ENCODE measurements around the gene FAM221A.
"Not testable (repeated sequence)": the region's sequence is repeated elsewhere in the genome, so short reads cannot be mapped to it uniquely, and the experiment has no call there.

The FAM221A gene, protein sequence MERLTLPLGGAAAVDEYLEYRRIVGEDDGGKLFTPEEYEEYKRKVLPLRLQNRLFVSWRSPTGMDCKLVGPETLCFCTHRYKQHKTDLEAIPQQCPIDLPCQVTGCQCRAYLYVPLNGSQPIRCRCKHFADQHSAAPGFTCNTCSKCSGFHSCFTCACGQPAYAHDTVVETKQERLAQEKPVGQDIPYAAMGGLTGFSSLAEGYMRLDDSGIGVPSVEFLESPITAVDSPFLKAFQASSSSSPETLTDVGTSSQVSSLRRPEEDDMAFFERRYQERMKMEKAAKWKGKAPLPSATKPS

DNA sequence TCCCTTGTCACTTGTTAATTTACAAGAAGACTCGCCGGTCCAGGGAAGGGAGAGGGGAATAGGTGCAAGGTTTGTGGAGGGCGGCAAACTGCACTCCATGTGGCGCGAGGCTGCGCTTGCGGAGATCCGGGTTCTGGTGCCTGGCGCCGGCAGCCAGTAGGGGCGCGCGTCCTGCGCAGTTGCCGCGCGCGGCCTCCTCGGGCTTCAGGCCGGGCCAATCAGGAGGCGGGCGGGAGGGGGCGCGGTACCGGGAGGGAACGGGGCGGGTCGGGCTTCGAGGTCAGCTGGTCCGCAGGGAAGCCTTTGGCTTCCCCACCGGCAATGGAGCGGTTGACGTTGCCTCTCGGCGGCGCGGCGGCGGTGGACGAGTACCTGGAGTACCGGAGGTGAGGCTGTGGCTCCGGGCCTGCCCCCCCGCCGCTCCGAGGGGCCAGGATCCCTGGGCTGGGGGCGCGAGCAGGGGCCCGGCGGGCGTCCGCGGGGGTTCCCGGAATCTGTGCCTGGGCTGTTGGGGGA, at the start of gene FAM221A:
Gene FAM221A, plus strand, starts transcription at position 302 of the 516 bp plus-strand sequence. Its CDS starts 20 bp downstream, at position 322.
- peak; percentile 57 to 73 (median 62) for DNase-seq (ENCODE audit: low read depth in 2 of 3, low spot score in 2 of 3)

DNA sequence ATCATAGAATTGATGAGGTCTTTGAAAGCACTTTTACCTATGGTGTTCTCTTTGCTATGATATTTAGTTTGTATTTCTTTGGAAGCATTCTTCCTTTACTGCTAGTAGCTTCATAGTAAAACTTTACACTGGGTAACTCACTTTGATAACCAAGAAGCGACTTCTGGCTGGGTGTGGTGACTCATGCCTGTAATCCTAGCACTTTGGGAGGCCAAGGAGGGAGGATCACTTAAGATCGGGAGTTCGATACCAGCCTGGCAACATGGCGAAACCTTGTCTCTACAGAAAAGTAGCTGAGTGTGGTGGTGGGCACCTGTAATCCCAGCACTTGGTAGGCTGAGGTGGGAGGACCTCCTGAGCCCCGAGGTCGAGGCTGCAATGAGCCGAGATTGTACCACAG, 46.6 kb upstream of the FAM221A start:
- DNase-seq (ENCODE audit: low read depth in 2 of 3, low spot score in 2 of 3) = no peak

DNA sequence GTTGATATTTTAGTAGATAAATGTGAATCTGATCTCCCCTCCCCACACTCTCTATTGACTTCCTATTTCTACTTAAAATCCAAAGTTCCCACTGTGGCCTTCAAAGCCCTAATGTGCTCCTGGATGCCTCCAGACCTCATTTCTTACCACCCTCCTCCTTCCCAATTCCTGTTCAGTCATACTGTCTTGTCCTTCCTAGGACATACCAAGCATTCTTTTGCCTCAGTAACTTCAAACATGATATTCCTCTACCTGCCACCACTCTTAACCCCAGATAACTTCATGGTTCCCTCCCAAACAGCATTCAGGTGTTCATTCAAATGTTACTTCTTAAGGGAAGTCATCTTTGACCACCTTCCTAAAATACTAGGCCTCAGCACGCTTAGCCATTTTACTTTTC, 34.2 kb upstream of the FAM221A start:
- DNase-seq (ENCODE audit: low read depth in 2 of 3, low spot score in 2 of 3) = no peak

DNA sequence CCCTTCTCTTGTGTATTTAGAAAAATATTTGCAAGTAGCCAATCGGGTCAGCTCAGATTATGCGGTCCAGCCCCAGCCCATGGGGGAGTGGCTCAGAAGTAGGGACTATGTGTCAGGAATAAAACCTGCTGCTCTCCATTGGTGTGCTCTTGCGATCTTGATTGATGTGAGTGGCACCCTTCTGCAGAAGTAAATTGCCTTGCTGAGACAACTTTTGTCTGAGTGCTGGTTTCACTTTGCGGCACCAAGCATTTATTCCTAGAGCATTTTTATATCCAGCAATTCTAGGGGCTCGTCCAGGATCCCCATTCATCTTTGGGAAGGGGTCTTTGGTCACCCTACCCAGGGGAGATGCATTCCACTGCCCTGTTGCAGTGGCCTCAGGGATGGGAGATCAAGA, 26.1 kb upstream of the FAM221A start:
- DNase-seq (ENCODE audit: low read depth in 2 of 3, low spot score in 2 of 3) = no peak

DNA sequence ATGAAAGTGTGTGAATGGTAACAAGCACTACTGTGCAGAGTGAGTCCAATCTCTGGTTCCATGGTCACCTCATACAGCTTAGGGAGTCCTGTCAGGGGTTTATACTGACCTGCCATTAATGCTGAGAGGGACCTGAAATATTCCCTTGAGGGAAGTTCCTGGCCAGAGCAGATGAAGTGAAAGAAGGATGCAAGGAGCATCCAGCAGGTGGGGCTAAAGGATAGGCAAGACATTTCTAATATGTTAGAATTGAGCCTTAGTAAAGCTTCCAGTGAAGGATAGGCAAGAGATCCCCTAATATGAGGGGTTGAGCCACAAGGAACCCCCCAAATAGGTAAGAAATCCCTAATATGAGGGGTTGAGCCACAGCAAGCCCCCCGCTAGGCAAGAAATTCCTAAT, 25.5 kb upstream of the FAM221A start:
- DNase-seq (ENCODE audit: low read depth in 2 of 3, low spot score in 2 of 3) = no peak

DNA sequence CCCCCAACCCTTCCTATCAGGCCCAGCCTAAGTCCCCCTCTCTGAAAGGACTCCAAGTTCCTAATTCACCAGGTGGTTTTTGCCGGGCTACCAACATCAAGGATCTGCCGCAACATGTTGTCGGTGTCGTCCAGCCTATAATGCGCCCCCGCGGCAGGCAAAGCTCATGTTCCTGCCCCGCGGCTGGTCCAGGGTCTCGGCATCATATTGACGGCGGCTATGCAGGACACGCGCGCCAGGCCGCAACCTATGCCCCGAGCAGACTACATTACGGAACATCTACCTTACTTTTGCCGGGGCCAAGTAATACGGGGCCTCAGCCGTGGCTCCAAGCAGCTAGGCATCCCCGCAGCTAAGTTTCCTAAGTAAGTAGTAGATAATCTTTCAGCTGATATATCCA, 24.6 kb upstream of the FAM221A start:
- no peak for DNase-seq (ENCODE audit: low read depth in 2 of 3, low spot score in 2 of 3)

DNA sequence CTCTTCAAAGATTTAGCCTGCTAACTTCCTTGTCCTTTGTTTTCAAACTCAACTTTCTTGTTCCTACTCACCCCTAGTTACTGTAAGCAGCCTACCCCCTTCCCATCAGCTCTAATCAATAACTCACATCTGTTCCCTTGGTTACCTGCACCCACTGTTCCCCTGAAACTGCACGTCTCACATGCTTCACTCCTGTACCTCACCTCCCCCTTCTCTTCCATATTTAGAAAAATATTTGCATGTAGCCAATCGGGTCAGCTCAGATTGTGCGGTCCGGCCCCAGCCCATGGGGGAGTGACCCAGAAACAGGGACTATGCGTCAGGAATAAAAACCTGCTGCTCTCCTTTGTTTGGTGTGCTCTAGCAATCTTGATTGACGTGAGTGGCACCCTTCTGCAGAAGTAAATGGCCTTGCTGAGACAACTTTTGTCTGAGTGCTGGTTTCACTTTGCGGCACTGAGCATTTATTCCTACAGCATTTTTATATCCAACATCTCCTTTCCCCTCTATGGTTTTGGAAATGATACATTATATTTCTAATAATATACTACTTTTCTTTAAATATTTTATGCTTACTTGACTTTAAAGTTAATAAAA, 21.1 kb upstream of the FAM221A start:
- DNase-seq (ENCODE audit: low read depth in 2 of 3, low spot score in 2 of 3) = no peak

DNA sequence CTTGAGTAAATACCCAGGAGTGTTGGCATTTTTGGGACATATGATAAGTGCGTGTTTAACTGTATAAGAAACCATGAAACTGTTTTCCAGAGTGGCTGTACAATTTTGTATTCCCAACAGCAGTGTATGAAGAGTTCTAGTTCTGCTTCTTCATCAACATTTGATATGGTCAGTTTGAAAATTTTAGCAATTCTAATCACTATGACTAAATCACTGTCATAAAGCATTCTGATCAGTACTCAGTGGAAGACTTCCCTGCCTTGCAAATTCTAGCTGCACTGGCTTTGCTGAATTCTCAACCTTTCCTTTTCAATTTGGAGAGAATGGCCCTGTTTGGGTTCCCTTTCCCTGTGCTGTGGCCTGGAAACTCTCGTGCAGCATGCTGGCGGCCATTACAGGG, 18.6 kb upstream of the FAM221A start:
- DNase-seq (ENCODE audit: low read depth in 2 of 3, low spot score in 2 of 3) = no peak

DNA sequence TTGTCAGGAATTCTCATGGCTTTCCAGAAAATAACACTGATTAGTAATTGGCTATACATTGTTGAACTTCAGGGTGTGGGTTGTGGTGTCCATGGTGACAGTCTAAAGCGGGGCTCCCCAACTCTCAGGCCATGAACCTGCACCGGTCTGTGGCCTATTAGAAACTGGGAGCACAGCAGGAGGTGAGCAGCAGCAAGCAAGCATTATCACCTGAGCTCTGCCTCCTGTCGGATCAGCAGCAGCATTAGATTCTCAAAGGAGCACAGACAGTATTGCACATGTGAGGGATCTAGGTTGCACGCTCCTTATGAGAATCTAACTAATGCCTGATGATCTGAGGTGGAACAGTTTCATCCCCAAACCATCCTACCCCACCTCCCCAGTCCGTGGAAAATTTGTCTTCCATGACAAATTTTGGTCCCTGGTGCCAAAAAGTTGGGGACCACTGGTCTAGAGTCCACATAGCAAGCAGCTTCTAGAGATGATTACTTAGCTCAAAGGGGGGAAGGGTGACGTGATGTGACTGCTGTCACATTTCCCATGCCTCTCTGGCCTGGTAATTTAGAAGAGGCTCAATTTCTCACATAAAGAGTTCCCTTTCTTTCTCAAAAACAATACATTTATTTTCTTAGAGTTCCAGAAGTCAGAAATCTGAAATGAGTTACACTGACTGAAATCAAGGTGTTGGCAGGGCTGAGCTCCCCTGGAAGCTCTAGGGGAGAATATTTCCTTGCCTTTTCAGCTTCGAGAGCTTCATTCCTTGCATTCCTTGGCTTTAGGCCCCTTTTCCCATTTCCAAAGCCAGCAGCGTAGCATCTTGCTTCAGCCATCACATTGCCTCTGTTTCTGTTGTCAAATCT, 17.6 kb upstream of the FAM221A start:
- DNase-seq (ENCODE audit: low read depth in 2 of 3, low spot score in 2 of 3) = no peak

DNA sequence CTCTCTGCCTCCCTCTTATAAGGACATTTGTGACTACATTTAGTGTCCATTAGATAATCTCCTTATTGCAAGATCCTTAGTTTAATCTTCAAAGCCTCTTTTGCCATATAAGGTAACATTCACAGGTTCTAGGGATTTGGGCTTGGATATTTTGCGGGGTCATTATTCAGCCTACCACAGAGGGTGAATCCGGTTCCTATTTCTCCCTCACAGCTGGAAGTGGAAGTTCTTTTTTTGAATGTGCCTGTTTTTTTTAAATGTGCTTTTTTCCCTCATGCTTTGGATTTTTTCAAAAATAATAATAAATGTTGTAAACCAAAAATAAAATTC, 17.1 kb upstream of the FAM221A start:
- DNase-seq (ENCODE audit: low read depth in 2 of 3, low spot score in 2 of 3) = no peak

DNA sequence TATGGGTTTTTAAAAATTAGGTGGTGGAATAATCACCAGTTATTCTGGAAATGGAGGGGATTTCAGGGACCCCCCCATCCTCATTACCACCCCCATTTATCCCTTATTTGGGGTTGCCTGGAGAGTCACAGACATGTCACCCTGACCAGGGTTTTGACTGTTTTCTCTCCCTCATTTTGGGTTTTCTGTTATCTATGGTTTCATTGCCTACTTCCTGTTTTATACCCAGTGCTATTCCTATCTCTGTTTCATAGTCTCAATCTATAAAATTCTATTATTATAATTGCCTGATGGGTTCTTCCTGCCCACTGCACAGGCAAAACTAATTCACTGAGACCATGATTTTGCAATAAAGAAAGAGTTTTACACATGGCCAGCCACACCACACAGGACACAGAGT, 15.9 kb upstream of the FAM221A start:
- DNase-seq (ENCODE audit: low read depth in 2 of 3, low spot score in 2 of 3) = no peak

DNA sequence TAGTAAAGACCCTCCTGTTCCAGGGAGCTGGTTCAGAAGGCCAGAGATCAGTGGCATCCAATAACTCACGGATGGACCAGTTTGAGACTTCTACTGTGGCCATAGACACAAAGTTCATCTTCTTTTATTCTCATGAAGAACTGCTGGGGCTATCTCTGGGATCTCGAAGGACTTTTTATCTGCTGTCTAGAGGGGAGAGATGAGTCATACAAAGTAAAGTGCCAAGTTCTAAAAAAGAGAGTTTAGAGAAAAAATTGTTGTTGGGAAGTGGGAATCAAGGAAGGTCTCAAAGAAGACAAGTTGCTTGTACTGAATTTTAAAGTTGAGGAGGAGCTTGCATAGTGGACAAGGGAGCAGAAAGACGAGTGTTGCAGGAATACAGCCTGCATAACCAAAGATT, 8.0 kb upstream of the FAM221A start:
- no peak for DNase-seq (ENCODE audit: low read depth in 2 of 3, low spot score in 2 of 3)

DNA sequence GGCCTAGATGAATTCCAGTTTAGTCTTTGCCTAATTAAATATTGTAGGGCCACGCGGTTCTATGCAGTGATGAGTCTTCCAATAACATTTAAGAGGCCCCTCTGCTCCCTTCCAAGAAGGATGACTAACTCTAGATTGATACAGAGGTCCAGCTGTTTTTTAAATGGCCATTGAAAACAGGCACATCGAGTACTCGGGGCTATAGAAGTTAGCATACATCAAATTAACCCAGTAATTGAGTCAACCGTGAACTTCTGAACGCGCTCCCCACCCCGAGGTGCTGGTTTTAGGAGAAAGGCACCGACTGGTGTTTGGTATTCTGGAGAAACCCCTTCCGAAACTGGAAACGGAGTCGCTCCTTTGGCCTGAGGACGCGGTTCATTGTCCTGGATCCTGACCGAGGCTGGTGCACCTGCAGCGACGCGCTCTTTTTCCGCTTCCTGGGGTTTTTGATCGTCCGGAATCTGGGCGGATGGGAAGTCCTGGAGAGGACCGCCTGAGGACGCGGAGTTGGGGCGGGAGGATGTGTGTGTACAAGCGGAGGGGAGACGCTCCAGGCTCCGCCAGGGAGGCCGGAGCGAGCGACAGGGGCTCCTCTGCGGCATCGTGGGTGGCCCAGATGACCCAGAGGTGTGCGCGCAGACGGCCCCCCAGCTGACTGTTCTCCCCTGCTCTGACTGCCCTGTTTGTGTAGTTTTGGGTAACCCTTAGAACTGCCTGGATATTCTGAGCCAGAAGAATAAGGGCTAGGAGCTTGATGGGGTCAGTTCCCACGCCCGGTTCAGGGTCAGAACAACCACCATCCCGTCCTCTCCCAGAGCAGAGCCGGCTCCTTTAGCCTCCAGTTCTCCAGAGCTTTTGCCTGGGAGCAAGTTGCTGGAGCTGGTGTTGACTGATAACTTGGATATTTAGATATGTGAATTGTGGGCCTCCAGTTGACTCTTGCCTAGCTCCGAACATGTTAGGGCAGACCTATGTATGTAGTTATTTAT, 711 bp downstream of the FAM221A start:
- DNase-seq (ENCODE audit: low read depth in 2 of 3, low spot score in 2 of 3) = peak in 1 of 3 experiments; percentile 3

DNA sequence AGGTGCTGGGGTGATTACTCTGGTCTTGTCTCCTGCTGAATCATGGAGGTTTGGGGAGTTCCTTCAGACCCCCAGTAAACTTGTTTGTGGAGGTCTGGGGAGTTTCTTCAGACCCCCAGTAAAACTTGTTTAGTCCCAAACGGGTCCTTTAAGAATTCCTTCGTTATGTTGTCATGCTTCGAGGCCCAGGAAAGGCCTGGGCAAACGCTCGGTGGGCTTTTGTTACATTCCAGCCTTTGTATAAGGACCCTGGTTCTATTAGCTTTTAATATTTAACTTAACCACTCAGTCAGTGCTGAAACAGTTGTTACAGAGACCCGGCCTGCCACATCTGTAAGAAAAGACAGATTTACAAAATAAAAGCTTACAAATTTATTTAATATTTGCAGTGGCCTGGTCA, 4.0 kb downstream of the FAM221A start:
- not testable (repeated sequence) for DNase-seq (ENCODE audit: low read depth in 2 of 3, low spot score in 2 of 3)

DNA sequence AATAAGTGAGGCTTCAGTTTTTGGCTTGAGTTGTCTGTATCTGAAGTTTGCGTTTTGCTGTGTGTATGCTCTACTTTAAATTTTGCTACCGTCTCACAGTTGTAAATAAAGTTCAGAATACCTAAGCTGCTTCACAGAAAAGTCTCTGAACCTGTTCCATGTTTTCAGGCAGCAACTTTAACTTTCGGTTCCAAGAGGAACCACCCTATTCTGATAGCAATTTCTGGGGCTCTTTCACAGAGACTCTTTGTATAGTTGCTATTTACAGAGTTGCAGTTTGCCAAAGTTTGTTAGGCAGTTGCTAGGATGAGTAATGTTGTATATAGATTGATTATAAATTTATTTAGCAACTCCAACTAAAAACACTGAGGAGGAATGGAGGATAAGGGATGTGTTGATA, 5.7 kb downstream of the FAM221A start:
- no peak for DNase-seq (ENCODE audit: low read depth in 2 of 3, low spot score in 2 of 3)

DNA sequence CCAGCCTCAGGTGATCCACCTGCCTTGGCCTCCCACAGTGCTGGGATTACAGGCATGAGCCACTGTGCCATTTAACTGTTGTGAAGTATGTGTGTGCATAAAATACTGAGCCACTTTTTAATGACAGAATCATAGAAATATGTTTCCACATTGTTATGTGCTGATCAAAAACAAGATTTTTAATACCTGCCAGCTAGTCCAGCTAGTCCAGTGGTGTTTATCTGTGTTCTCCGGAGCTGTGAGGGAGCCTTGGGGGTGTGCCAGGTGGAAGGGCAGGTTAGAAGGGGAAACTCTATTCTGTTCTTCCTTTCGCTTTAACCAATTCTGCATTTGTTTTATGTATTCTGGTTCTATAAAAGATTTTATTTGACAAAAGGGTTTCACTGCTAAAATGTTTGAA, 7.0 kb downstream of the FAM221A start:
- no peak for DNase-seq (ENCODE audit: low read depth in 2 of 3, low spot score in 2 of 3)

DNA sequence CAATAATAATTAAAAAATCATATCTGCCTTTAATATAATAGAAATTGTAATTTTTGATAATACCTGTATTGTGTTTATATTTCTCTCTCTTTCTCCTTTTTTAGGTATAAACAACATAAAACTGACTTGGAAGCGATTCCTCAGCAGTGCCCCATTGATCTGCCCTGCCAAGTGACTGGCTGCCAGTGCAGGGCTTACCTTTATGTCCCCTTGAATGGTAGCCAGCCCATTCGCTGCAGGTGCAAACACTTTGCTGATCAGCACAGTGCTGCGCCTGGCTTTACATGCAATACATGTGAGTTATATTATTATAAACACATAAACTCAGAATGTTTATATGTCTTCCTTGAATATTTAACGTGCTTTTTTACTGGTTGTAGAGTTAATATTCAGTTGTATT, 9.2 kb downstream of the FAM221A start:
- no peak for DNase-seq (ENCODE audit: low read depth in 2 of 3, low spot score in 2 of 3)

DNA sequence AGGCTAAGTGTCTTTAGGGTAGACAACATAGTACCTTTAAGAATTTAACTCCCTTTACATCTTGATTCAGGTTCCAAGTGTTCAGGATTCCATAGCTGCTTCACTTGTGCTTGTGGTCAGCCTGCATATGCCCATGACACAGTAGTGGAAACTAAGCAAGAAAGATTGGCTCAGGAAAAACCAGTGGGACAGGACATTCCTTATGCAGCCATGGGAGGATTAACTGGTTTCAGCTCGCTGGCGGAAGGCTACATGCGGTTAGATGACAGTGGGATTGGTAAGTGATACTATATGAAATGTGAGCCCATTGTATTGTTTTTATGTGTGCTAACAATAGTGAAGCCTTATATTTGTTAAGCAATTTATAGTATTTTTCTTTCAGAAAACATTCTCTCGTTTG, 11.3 kb downstream of the FAM221A start:
- no peak for DNase-seq (ENCODE audit: low read depth in 2 of 3, low spot score in 2 of 3)

DNA sequence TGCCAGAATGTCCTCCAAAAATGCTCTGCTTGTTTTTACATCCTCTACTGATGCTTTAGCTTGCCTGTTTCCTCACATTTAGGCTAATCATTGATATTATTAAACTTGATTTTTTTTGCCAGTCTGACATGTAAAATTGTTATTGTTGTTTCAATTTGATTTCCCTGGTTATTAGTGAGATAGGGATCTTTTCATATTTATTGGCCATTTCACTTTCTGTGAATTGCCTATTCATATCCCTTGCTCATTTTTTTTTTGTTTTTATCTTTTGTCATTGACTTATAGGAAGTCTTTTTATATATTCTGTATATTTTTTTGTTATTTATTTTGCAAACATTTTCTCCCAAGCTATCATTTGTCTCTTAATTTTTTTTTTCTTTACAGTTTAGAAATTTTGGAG, 13.2 kb downstream of the FAM221A start:
- DNase-seq (ENCODE audit: low read depth in 2 of 3, low spot score in 2 of 3) = no peak

DNA sequence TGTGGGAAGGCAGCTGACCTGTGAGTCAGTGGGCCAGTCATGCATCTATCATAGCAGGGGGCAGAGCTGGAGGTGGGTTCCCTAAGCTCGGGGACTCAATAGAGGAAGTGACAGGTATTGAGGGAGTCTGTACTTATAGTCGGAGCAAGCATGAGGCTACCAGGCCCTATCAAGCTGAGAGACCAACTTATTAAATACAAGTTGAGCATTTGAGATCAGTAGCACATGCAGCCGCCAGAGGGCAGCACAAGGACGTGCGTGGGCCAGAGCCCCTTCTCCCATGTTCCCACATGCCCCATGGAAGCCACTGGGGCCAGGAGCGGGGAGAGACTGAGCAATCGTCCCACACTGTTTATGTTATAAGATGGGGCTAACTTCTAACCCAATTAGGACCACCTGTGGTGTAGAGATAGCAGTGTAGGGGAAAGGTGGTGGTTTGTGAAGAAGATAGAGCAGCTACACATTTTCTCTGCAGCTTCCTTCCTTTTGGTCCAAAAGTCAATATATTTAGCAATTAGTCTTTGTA, 17.0 kb downstream of the FAM221A start:
- DNase-seq (ENCODE audit: low read depth in 2 of 3, low spot score in 2 of 3) = peak in 2 of 3 experiments; percentile 18 to 25

DNA sequence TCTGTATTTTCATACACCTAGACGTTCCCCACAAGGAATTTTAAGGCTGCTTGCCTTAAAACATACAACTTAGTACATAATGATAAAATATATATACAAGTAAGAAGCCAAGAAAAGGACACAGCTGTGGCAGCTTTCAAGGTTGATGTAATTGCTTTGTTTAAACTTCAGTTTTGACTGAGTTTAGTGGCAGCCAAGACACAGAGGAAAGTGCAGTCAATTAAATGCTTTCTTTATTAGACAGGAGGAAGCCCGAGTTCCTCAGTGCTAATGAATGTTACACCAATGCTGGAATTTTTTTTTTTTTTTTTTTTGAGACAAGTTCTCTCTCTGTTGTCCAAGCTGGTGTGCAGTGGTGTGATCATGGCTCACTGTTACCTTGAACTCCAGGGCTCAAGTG, 18.8 kb downstream of the FAM221A start:
- no peak for DNase-seq (ENCODE audit: low read depth in 2 of 3, low spot score in 2 of 3)

All from activated CD8-positive, alpha-beta memory T cell treated with anti-CD3 and anti-CD28 coated beads for 48 hours (primary cell).